Stimulated activated CD8-positive, alpha-beta memory T cell treated with anti-CD3 and anti-CD28 coated beads, Interleukin-2, amount 100 ng/mL, for 1 hour (primary cell): ENCODE data around the gene BRAT1.
"Not testable (repeated sequence)": the region's sequence is repeated elsewhere in the genome, so short reads cannot be mapped to it uniquely, and the experiment has no call there.

Experiments
- DNase-seq, 2 donors: peaks; one replicate each; pipeline ENCODE4 v3.0.0-alpha.2; 2020; ENCODE audit warnings: low read depth in 2 of 2

BRAT1 gene

DNA sequence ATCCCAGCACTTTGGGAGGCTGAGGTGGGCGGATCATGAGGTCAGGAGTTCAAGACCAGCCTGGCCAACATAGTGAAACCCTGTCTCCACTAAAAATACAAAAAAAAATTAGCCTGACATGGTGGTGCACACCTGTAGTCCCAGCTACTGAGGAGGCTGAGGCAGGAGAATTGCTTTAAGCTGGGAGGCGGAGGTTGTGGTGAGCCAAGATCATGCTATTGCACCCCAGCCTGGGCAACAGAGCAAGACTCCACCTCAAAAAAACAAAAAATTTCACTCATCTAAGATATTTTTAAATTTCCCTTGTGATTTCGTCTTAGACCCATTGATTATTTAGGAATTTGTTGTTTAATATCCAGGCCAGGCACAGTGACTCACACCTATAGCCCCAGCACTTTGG lies 8.6 kb upstream of the BRAT1 start:
- not testable (repeated sequence) for DNase-seq

- DNase-seq: no peak
These were observed 4.1 kb upstream of the BRAT1 start for GRCh38 chr7:2559283-2559950.

DNA sequence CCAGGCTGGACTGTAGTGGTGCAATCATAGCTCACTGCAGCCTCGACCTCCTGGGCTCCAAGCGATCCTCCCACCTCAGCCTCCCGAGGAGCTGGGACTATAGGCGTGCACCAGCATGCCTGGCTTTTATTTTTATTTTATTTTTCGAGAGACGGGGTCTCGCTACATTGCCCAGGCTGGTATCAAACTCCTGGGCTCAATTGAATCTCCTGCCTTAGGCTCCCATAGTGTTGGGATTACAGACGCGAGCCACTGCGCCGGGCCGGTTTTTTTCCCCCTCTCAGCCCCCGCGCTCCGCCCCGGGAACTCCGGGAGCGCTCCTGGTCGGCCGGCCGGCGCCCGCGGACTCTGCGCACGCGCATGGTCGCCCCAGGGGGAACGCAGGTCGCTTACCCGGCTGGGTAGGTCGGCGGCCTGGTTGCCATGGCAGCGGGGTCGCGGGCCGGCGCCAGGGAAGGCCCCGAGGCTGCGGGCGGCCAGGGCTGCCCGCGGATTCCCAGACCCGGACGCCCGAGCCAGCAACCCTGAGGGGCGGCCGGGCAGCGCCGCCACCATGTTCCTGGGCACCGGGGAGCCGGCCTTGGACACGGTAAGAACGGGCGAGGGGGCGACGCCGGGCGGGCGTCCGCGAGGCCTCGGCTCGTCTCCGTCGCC lies 3.4 kb upstream of the BRAT1 start, which contains the start of gene IQCE:
Gene IQCE (plus strand): TSS at position 351 of the 654 bp plus-strand sequence. CDS start 203 bp downstream, at position 554.
- peak; percentile 84 for DNase-seq

DNA sequence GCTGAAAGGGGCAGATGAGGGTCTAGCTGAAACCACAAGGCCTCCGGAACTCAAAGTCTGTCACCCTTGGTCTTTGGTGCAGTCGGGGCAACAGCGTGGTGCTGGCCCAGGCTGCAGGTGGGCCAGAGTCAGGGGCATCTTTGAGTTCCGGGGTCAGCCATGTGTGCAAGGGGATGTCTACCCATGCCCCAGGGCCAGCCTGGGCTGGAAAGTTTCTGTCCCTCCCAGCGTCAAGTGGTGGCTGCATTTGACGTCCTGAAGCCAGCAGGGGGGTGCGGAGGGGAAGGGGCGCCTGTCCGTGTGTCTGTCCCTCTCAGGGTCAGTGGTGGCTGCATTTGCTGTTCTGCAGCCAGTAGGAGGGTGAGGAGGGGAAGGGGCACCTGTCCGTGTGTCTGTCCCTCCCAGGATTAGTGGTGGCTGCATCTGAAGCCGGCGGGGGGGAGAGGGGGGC lies 638 bp downstream of the BRAT1 start:
- no peak for DNase-seq

- DNase-seq: no peak
These were observed 1.3 kb downstream of the BRAT1 start for GRCh38 chr7:2553831-2554581.

DNA sequence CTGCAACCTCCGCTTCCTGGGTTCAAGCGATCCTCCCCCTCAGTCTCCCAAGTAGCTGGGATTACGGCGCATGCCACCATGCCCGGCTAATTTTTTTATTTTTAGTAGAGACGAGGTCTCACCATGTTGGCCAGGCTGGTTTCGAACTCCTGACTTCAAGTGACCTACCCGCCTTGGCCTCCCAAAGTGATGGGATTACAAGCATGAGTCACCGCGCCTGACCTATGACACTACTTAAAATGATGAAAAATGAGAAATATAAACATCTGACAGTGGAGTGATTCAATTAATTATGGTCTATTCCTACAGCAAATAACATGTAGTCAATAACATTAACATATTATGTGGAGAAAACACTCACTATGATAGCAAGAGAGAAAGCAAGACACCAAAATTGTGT lies 2.2 kb downstream of the BRAT1 start:
- DNase-seq: no peak

- DNase-seq: no peak
These were observed 3.9 kb downstream of the BRAT1 start for GRCh38 chr7:2551418-2551817.

DNA sequence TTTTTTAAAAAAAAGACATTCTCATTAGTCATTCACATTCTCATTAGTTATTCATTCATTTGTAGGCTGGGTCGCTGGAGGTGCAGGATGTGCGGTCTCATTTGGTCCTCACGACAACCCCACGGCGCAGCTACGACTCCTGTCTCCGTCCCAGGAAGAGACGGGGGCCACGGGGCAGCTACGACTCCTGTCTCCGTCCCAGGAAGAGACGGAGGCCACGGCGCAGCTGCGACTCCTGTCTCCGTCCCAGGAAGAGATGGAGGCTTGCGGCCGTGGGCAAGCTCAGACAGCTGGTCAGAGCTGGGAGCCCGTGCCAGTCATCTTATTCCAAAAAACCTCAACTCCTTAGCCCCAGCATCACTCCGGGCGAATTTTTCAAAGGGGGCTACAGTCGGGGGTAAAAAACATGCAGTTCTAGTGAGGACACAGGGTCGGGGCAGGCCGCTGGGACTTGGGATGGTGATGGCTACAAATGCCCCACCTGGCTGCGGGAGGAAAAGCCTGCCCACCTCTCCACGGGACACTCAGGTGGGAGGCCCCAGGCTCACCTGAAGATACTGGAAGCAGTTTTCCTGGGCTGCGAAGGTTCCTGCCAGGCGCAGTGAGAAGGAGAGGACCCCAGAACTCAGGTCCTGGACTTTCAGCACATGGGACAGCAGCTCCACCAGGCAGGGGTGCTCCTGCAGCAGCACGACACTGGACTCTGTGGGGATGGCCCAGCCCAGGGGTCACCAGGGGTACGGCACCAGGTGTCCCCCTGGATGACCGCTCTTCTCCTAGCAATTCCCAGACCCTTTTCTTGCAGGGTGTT lies 8.3 kb downstream of the BRAT1 start:
- DNase-seq: no peak

DNA sequence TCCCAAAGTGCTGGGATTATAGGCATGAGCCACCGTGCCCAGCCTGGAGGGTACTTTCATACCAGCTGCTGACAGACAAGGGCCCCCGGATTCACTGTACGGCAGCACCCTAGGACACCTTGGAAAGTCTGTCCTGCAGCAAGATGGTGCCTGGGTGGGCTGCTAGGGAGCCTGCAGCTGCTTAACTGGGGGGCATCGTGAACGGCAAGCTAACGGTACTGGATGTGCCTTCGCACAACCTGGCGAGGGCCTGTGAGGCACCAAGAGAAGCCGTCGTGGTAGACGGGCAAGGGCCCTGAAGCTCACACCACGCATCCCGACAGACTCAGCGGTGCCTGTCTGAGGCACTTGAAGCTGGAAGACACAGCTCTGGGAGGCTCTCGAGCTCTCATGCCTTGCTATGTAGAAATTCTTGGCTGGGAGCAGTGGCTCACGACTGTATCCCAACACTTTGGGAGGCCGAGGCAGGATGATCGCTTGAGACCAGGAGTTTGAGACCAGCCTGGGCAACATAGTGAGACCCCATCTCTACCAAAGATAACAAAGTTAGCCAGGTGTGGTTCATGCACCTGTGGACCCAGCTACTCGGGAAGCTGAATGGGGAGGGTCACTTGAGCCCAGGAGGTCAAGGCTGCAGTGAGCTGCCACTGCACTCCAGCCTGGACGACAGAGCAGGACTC lies 9.4 kb downstream of the BRAT1 start:
- no peak for DNase-seq

GRCh38 chr7:2544541-2545188 lies 10.7 kb downstream of the BRAT1 start:
- DNase-seq: no peak

DNA sequence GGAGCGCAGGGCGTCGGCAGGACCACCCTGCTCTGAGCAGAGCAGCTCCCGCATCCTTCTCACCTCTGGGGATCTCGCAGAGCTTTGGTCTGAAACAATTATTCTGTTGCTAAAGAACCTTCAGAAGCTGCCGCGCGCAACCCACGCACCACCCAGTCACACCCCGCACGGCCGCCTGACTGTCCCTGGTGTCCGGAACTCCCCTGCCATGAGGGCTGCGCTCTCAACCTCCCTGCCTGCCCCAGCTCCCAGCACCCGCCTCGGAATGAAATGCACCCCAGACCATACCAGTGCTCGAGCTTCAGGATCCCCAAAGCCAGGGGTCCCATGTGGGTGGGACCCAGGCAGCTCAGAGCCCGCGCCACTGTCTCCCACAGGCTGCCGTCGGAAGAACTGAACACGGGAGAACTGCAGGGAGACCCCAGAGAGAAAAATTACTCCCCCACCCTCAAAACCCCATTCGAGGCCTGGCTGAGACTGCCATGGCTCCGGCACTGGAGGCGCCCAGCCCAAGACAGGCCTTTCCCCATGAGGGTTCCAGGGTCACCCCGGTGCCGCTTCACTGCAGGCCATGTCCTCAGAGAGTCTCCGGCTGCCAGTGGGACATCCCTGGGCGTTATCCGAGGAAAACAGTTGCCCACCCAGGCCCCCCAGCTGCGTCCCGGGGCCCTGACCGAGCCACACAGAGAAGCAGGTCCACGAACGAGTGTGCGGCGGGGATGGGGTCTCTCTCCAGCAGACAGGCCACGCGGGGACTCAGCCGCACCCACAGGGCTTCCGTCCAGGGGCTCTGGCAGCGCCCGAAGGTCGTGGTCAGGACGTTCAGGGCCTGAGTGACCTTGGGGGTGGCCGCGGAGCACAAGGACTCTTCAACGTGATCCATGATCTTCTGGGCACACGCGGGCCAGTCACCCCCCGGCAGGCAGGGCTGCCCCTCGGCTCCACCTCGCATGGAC lies 12.1 kb downstream of the BRAT1 start:
- no peak for DNase-seq

DNA sequence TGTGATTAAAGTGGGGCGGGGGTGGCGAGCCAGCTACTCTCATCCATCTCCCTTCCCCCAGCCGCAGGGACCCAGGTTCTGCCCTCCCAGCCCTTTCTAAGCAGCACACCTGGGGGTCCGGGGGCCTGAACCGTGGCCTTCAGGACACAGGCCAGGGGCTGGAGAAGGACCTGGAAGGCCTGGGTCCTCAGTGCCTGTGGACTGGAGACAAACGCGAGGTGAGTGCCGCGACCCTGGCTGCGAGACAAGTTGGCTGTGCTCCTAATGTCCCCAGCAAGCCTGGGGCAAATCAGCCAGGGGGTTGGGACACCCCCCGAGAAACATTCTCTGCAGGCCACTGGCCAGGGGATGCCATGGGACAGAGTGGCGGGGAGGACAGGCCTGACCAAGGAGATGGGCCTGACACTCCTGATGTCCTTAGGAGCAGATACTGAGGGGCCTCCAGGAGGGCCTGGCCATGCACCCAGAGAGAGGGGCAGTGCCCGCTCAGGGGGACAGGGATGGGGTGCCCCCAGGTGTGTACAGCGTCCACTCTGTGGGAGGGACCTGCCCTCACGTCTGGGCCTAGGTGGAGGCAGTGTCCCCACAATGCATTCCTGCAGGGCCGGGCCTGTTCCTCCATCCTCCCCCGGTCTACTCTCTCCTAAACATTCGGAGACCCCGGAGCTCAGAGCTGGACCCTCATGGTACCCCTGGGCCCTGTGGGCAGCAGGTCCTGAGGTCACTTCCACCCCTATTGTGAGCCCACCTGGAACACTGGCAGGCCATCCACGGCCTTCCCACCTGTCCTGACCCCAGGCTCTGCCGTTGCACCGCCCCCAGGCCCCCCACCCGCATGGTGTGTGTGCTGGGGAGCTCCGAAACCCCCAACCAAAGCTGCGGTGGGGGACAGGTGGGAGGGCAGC lies 13.1 kb downstream of the BRAT1 start:
- no peak for DNase-seq

DNA sequence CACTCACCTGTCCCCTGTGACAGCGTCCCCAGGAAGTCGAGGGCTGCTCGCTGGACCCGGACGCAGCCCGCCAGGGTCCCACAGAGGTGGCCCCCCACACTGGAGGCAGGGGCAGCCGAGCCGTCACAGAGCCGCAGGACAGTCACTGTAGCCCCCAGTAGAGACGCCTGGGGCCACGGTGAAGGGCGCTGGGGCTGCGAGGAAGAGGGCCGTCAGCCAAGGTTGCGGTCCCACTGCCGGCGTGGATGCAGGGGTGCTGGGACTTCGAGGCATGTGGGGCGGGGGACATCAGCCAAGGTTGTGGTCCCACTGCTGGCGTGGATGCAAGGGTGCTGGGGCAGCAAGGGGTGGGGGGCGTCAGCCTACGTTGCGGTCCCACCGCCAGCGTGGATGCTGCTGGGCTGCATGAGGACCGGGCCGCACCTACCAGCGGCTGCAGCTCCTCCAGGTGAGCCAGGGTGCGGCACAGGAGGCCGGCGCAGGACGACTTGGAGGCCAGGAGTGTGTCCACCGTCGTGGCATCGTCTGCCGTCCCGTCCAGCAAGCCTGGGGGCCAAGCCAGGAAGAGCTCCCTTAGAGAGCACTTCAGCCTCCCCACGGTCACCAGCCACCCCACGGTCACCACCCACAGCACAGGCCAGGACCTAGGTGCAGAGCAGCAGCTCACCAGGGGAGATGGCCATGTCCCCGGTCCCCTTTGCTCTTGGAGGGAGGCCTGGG lies 13.9 kb downstream of the BRAT1 start:
- DNase-seq: no peak

- no peak for DNase-seq
These were observed 14.7 kb downstream of the BRAT1 start for GRCh38 chr7:2540641-2541051.

- DNase-seq: no peak
These were observed 15.2 kb downstream of the BRAT1 start for GRCh38 chr7:2540133-2540532.

DNA sequence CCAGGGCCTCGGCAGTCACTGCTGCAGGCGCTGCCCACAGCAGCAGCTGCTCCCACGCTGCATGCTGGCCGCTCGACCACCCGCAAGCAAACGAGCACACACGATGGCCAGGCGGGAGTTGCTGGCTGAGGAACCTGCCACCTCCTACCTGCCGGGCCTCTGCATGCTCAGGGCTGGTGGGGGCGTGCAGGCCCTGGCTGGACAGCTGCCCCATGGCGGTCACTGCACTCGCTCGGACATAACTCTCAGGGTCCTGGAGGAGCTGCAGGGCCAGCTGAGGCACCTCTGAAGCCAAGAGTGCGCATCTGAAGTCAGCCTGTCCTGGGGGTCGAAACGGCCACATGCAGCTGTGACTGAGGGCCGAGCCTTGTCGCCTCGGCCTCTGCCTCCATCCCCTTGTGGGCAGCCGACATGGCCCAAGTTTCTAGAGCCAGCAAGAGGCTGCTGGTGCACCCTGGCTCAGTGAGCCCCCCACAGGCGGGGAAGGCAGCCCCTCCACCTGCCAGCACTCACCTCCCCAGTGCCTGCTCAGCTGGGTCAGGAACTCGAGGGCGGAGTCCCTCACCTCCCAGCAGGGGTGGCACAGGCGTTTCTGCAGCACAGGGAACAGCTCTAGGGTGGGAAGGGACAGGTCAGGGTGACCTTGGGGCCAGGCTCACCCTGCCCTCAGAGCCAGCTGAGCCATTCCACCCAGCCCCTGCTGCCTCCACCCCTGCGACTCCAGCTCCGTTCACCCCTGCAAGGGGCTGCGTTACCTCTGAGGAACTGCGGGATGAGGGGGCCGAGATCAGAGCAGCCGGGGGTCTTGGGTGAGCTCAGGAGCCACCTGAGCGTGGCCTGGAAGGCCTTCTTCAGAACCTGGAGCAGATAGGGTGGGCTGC lies 16.1 kb downstream of the BRAT1 start:
- no peak for DNase-seq
